HepG2 (cell line): ENCODE measurements around the gene APOM. TPM values are rescaled to one million over a fixed set of nuclear protein-coding genes. Genes with fewer than 3 reads are reported as not detected.

Source experiments
- ATAC-seq: fragments of 200-7000 bp; cut with Tn5 transposase; 3 replicates; pipeline ENCODE4 v1.9.1; 2020; ENCODE audit warnings: mild to moderate bottlenecking, moderate library complexity
- BruUV-seq: library from RNA; stranded (reverse); fragments of 400-500 nt; replicated peaks from 2 replicates; lab custom pipeline; 2021; lab: Mats Ljungman, UMichigan
- CTCF ChIA-PET: fragments of 300-600 bp; formaldehyde crosslinking; extraction: SDS; loops from one replicate; lab custom pipeline; 2021; ENCODE audit warnings: low total read pairs, inconsistent platforms, low intra/inter-chr PET ratio; lab: Yijun Ruan, JAX
- POLR2A ChIA-PET: fragments of 350-600 bp; sonication (Branson Sonifier 250); formaldehyde crosslinking; loops from one replicate; lab custom pipeline; 2020; ENCODE audit warnings: antibody characterized with exemption, inconsistent platforms; lab: Yijun Ruan, JAX
- DNase-seq: peaks from one replicate; pipeline ENCODE4 v3.0.0-alpha.2; 2015; ENCODE audit warnings: low spot score
- FAIRE-seq: peaks from 3 replicates; lab custom pipeline; 2011; peaks lifted over from hg19 to GRCh38; lab: Jason Lieb, UNC
- H2AFZ ChIP-seq: one replicate; pipeline ENCODE4 v1.6.1; 2011; ENCODE audit warnings: low read length, inconsistent platforms
- H3K27ac ChIP-seq: fragments of 300-600 bp; 3 replicates; pipeline ENCODE4 v1.8.0; 2011; ENCODE audit warnings: mixed run types, mild to moderate bottlenecking, mixed read lengths, low read length, inconsistent platforms; ENCODE audit not compliant: insufficient read depth; ENCODE audit errors: extremely low read length
- H3K27me3 ChIP-seq, 2 experiments: fragments of 200-600 bp in 1 of 2; 2 replicates in 1 of 2; 3 replicates in 1 of 2; pipeline versions ENCODE4 v1.6.0 to v1.8.0; 2011; ENCODE audit warnings: low read length in 2 of 2, mild to moderate bottlenecking in 2 of 2, moderate library complexity in 2 of 2, inconsistent platforms in 1 of 2; ENCODE audit not compliant: insufficient read depth in 2 of 2, control insufficient read depth in 1 of 2
- H3K36me3 ChIP-seq, 2 experiments: fragments of 200-600 bp in 1 of 2; replicated peaks in 1 of 2; 2 replicates in 1 of 2; 3 replicates in 1 of 2; pipeline versions ENCODE4 v1.5.1 to v1.8.0; 2011; ENCODE audit warnings: low read length in 2 of 2, inconsistent platforms in 1 of 2; ENCODE audit not compliant: insufficient read depth in 2 of 2, control insufficient read depth in 1 of 2
- H3K4me1 ChIP-seq: 2 replicates; pipeline ENCODE4 v1.5.1; 2012; ENCODE audit warnings: low read length, inconsistent platforms; ENCODE audit not compliant: insufficient read depth
- H3K4me2 ChIP-seq: 2 replicates; pipeline ENCODE4 v1.6.0; 2011; ENCODE audit warnings: low read depth, low read length, inconsistent platforms
- H3K4me3 ChIP-seq, 3 experiments: fragments of 200-600 bp in 1 of 3; sonication (generic), shearing (Covaris generic) in 1 of 3; replicated peaks in 1 of 3; 2 replicates each; pipeline ENCODE4 v1.5.1; 2011 to 2016; ENCODE audit warnings: low read length in 3 of 3, inconsistent platforms in 2 of 3, low read depth in 2 of 3, mild to moderate bottlenecking in 2 of 3, control low read depth in 1 of 3, mixed read lengths in 1 of 3; ENCODE audit not compliant: insufficient read depth in 1 of 3
- H3K79me2 ChIP-seq: one replicate; pipeline ENCODE4 v1.6.1; 2011; ENCODE audit warnings: low read length, inconsistent platforms; ENCODE audit not compliant: insufficient read depth
- H3K9ac ChIP-seq: 2 replicates; pipeline ENCODE4 v1.6.0; 2011; ENCODE audit warnings: mild to moderate bottlenecking, low read depth, low read length, inconsistent platforms; ENCODE audit not compliant: insufficient read depth
- H3K9me3 ChIP-seq: 2 replicates; pipeline ENCODE4 v1.5.1; 2012; ENCODE audit warnings: mild to moderate bottlenecking, low read length
- H4K20me1 ChIP-seq: 2 replicates; pipeline ENCODE4 v1.6.0; 2011; ENCODE audit warnings: inconsistent platforms, mild to moderate bottlenecking, low read length, moderate library complexity; ENCODE audit not compliant: insufficient read depth
- BHLHE40 ChIP-seq: IDR thresholded peaks from 2 replicates; pipeline ENCODE4 v1.6.1; 2011; ENCODE audit warnings: low read length, improper control_type of control experiment
- DR1 ChIP-seq: sonication (generic); formaldehyde crosslinking; IDR thresholded peaks from 2 replicates; pipeline ENCODE4 v1.8.0; 2021; ENCODE audit warnings: mild to moderate bottlenecking, missing genetic modification reagents, inconsistent platforms
- FOXJ3 ChIP-seq: sonication (generic); formaldehyde crosslinking; IDR thresholded peaks from 2 replicates; pipeline ENCODE4 v1.4.0; 2020; ENCODE audit warnings: missing genetic modification reagents, mild to moderate bottlenecking, borderline replicate concordance
- KAT7 ChIP-seq: IDR thresholded peaks from 2 replicates; pipeline ENCODE4 v1.6.1; 2018; ENCODE audit warnings: borderline replicate concordance, missing compliant biosample characterization
- KDM4B ChIP-seq: sonication (generic); formaldehyde crosslinking; IDR thresholded peaks from 2 replicates; pipeline ENCODE4 v1.4.0; 2020; ENCODE audit warnings: missing genetic modification reagents
- PAF1 ChIP-seq: IDR thresholded peaks from 2 replicates; pipeline ENCODE4 v1.6.1; 2016; ENCODE audit warnings: missing genetic modification reagents, missing compliant biosample characterization
- POGZ ChIP-seq: sonication (generic); formaldehyde crosslinking; IDR thresholded peaks from 2 replicates; pipeline ENCODE4 v1.4.0; 2020; ENCODE audit warnings: mild to moderate bottlenecking, missing genetic modification reagents
- RFX5 ChIP-seq: IDR thresholded peaks from 2 replicates; pipeline ENCODE4 v1.6.1; 2011; ENCODE audit warnings: low read depth, low read length, improper control_type of control experiment
- SSRP1 ChIP-seq: IDR thresholded peaks from 2 replicates; pipeline ENCODE4 v1.6.1; 2016; ENCODE audit warnings: control low read depth
- TAF15 ChIP-seq: fragments of 200-400 bp; formaldehyde crosslinking; IDR thresholded peaks from one replicate; pipeline ENCODE4 v1.6.1; 2018; ENCODE audit warnings: mild to moderate bottlenecking, low read depth, low read length; ENCODE audit not compliant: poor library complexity, severe bottlenecking
- ZFP41 ChIP-seq: sonication (generic); formaldehyde crosslinking; IDR thresholded peaks from 2 replicates; pipeline ENCODE4 v1.4.0; 2020; ENCODE audit warnings: mild to moderate bottlenecking, missing genetic modification reagents, borderline replicate concordance
- ZNF234 ChIP-seq: sonication (generic); formaldehyde crosslinking; conservative IDR thresholded peaks from 2 replicates; pipeline ENCODE4 v1.5.1; 2020; ENCODE audit warnings: mild to moderate bottlenecking, missing genetic modification reagents
- ZNF713 ChIP-seq: sonication (generic); formaldehyde crosslinking; IDR thresholded peaks from 2 replicates; pipeline ENCODE4 v1.4.0; 2020; ENCODE audit warnings: mild to moderate bottlenecking, missing genetic modification reagents
- ZNF746 ChIP-seq: sonication (generic); formaldehyde crosslinking; IDR thresholded peaks from 2 replicates; pipeline ENCODE4 v1.8.0; 2022; ENCODE audit warnings: mild to moderate bottlenecking, missing genetic modification reagents
- WGBS: methylation state at CpG from one replicate; pipeline ENCODE4 v1.1.6; 2017; ENCODE audit warnings: low lambda C conversion rate; 5-methylcytosine and 5-hydroxymethylcytosine counted together
- in situ Hi-C: cut with HindIII; loops from 2 replicates; pipeline ENCODE4 v1.10.0; 2017; ENCODE audit warnings: low pct_unique_long_range_greater_than_20kb; ENCODE audit not compliant: extremely low pct_ligation_motif_present
- intact Hi-C: fragments of 100-400 bp; cut with micrococcal nuclease; formaldehyde crosslinking; loops from one replicate; pipeline ENCODE4 v1.10.0; 2022; ENCODE audit not compliant: unreplicated experiment
- polyA plus RNA-seq, 8 experiments: library from polyadenylated mRNA; depleted of rRNA in 3 of 8; stranded (reverse) in 7 of 8; unstranded in 1 of 8; fragments of >200 nt; fragmentation: Illumina TruSeq in 4 of 8; extraction: Trizol in 4 of 8; gene quantifications; 2 replicates each; pipeline versions ENCODE4 v1.2.1 to v1.2.3, GENCODE V29; 2011 to 2016; ENCODE audit warnings: low read depth in 4 of 8, missing spikeins in 1 of 8, mixed read lengths in 1 of 8; ENCODE audit not compliant: insufficient read depth in 1 of 8
- total RNA-seq, 5 experiments: library from RNA; depleted of rRNA; stranded (reverse); fragments of >200 nt; fragmentation: Illumina TruSeq; extraction: Trizol; gene quantifications; 2 replicates each; pipeline ENCODE4 v1.2.3, GENCODE V29; 2016; ENCODE audit warnings: low read depth in 1 of 5
- TF ChIP-seq, protein P1 (sequence below): sonication (generic); formaldehyde crosslinking; IDR thresholded peaks from 2 replicates; pipeline ENCODE4 v1.5.0; 2020; ENCODE audit warnings: missing genetic modification reagents, mild to moderate bottlenecking, borderline replicate concordance
- TF ChIP-seq, protein P2 (sequence below): sonication (generic); formaldehyde crosslinking; IDR thresholded peaks from 2 replicates; pipeline ENCODE4 v1.8.0; 2022; ENCODE audit warnings: mild to moderate bottlenecking, missing genetic modification reagents, borderline replicate concordance

Gene APOM
- total and polyA plus RNA-seq, 2 of the 13 experiments (the other 11 are each of a cell fraction or from before 2014, with no cell fraction given): 98.2 to 1,140 TPM

DNA sequence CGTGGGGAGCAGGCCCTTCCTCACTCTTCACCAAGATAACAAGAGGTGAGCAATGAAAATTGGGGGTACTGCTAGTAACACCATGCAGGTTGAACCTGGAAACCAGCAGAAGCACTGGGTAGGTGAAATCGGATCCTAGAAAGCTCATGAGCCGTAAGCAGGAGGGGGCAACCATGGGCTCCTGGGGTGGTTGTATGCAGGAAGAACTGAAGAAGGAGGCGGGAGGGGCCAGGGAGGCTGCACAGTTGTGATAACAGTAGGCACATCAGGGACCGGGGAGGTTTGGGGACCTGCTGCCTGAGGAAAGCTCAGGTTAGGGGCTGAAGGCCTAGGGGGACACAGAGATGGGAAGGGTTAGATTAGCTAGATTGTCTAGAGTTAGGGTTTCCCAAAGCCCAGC, 30.8 kb downstream of the APOM start:
- H3K36me3 ChIP-seq: peaks cover 37 to 44% of the 10 kb centered on the region in 2 experiments
- H3K4me2 ChIP-seq: no peak overlapping the region
- H3K27me3 ChIP-seq: no peaks in the 10 kb centered on the region
- WGBS: 95% methylated on average over 5 of the region's 5 CpGs
- H3K4me3 ChIP-seq: no peak overlapping the region
- no TSS peak for BruUV-seq
- ChIA-PET CTCF (no interaction called here), POLR2A (interaction anchor here (1.4 kb wide), 1 partner anchor 16 kb away, joined by 3 read pairs; the partner anchor contains the start of gene LY6G5B)
- no peak overlapping the region for H2AFZ ChIP-seq
- in situ Hi-C loops: no loop called here
- H4K20me1 ChIP-seq: no peaks in the 10 kb centered on the region
- ATAC-seq (no peak), FAIRE-seq (no peak), DNase-seq (no peak)
- H3K9me3 ChIP-seq: no peaks in the 10 kb centered on the region
- no peak overlapping the region for H3K27ac ChIP-seq
- H3K9ac ChIP-seq: no peak overlapping the region
- no peak for TF ChIP-seq BHLHE40
- TF ChIP-seq KDM4B (CRISPR knock-in tag): no peak
- TF ChIP-seq SSRP1 (CRISPR knock-in tag): no peak
- TF ChIP-seq, protein P1, sequence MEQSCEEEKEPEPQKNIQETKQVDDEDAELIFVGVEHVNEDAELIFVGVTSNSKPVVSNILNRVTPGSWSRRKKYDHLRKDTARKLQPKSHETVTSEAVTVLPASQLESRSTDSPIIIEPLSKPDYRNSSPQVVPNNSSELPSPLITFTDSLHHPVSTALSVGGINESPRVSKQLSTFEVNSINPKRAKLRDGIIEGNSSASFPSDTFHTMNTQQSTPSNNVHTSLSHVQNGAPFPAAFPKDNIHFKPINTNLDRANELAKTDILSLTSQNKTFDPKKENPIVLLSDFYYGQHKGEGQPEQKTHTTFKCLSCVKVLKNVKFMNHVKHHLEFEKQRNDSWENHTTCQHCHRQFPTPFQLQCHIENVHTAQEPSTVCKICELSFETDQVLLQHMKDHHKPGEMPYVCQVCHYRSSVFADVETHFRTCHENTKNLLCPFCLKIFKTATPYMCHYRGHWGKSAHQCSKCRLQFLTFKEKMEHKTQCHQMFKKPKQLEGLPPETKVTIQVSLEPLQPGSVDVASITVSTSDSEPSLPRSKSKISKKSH (CRISPR knock-in tag): no peak
- TF ChIP-seq, protein P2, sequence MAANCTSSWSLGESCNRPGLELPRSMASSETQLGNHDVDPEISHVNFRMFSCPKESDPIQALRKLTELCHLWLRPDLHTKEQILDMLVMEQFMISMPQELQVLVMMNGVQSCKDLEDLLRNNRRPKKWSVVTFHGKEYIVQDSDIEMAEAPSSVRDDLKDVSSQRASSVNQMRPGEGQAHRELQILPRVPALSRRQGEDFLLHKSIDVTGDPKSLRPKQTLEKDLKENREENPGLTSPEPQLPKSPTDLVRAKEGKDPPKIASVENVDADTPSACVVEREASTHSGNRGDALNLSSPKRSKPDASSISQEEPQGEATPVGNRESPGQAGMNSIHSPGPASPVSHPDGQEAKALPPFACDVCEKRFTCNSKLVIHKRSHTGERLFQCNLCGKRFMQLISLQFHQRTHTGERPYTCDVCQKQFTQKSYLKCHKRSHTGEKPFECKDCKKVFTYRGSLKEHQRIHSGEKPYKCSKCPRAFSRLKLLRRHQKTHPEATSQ (CRISPR knock-in tag): no peak
- TF ChIP-seq KAT7 (CRISPR knock-in tag): no peak
- TF ChIP-seq TAF15: no peak
- TF ChIP-seq ZNF713 (CRISPR knock-in tag): no peak
- TF ChIP-seq FOXJ3 (CRISPR knock-in tag): no peak
- no peak for TF ChIP-seq POGZ (CRISPR knock-in tag)
- TF ChIP-seq ZNF234: no peak
- no peak for TF ChIP-seq RFX5
- no peak for TF ChIP-seq ZFP41 (CRISPR knock-in tag)
- TF ChIP-seq ZNF746 (CRISPR knock-in tag): no peak
- no peak for TF ChIP-seq DR1 (CRISPR knock-in tag)
- no peak for TF ChIP-seq PAF1
- intact Hi-C loops: no loop called here
- no peaks in the 10 kb centered on the region for H3K79me2 ChIP-seq
- peaks cover 33% of the 10 kb centered on the region for H3K4me1 ChIP-seq
